OCI-LY3 (cell line): ENCODE results near the gene TIGD6.
"Not testable (repeated sequence)": the region's sequence is repeated elsewhere in the genome, so short reads cannot be mapped to it uniquely, and the experiment has no call there.

ENCODE experiments used
- H2AFZ ChIP-seq: fragments of 200-600, 300-600 bp; shearing (Covaris generic); 2 replicates; pipeline ENCODE4 v1.6.0; 2014; ENCODE audit warnings: antibody characterized with exemption, low read depth, low read length
- H3K27ac ChIP-seq: fragments of 200-600, 300-600 bp; sonication (generic); 2 replicates; pipeline ENCODE4 v1.5.1; 2014; ENCODE audit warnings: mild to moderate bottlenecking, low read length, moderate library complexity, mixed read lengths
- H3K27me3 ChIP-seq: fragments of 200-600, 300-600 bp; sonication (generic); 2 replicates; pipeline ENCODE4 v1.6.1; 2014; ENCODE audit warnings: low read depth, low read length, mixed read lengths
- H3K36me3 ChIP-seq: fragments of 200-600, 300-600 bp; sonication (generic); replicated peaks from 2 replicates; pipeline ENCODE3; 2014; ENCODE audit warnings: low read depth, low read length, mixed read lengths
- H3K4me1 ChIP-seq: fragments of 300-600, 200-600 bp; sonication (generic); 2 replicates; pipeline ENCODE4 v1.6.1; 2014; ENCODE audit warnings: low read length, mixed read lengths
- H3K4me2 ChIP-seq: fragments of 200-600, 300-600 bp; sonication (generic); 2 replicates; pipeline ENCODE4 v1.6.1; 2014; ENCODE audit warnings: low read length, mixed read lengths
- H3K4me3 ChIP-seq: fragments of 300-600, 200-600 bp; sonication (generic); 2 replicates; pipeline ENCODE4 v1.5.1; 2014; ENCODE audit warnings: antibody characterized with exemption, mild to moderate bottlenecking, low read length, moderate library complexity
- H3K79me2 ChIP-seq: fragments of 300-600, 200-600 bp; shearing (Covaris generic); 2 replicates; pipeline ENCODE4 v1.6.1; 2014; ENCODE audit warnings: mild to moderate bottlenecking, low read length, mixed read lengths
- H3K9ac ChIP-seq: fragments of 300-600, 200-600 bp; shearing (Covaris generic); 2 replicates; pipeline ENCODE4 v1.6.0; 2014; ENCODE audit warnings: mild to moderate bottlenecking, low read length, moderate library complexity
- H3K9me3 ChIP-seq: fragments of 200-600, 300-600 bp; shearing (Covaris generic); 2 replicates; pipeline ENCODE4 v1.6.1; 2014; ENCODE audit warnings: low read length, mixed read lengths; ENCODE audit not compliant: insufficient read depth
- H4K20me1 ChIP-seq: fragments of 200-600, 300-600 bp; sonication (generic); 2 replicates; pipeline ENCODE4 v1.6.1; 2016; ENCODE audit warnings: low read length, mixed read lengths; ENCODE audit not compliant: insufficient read depth
- CTCF ChIP-seq: fragments of 200-600, 300-600 bp; sonication (generic); IDR thresholded peaks from 2 replicates; pipeline ENCODE4 v1.5.1; 2014; ENCODE audit warnings: antibody characterized with exemption, low read length, low read depth
- EZH2phosphoT487 ChIP-seq: fragments of 200-600 bp; shearing (Covaris generic); IDR thresholded peaks from 2 replicates; pipeline ENCODE4 v1.6.1; 2018; ENCODE audit warnings: antibody characterized with exemption, mixed run types, low read depth

TIGD6 gene

GRCh38 chr5:150033334-150033733 lies 32.9 kb upstream of the TIGD6 start:
- peaks cover 11% of the 10 kb centered on the region; the same call in 1 of the 2 replicates for H4K20me1 ChIP-seq
- peaks cover 45% of the 10 kb centered on the region for H3K36me3 ChIP-seq
- H2AFZ ChIP-seq: no peak overlapping the region
- H3K4me2 ChIP-seq: no peak overlapping the region
- peaks cover 3% of the 10 kb centered on the region; the same call in 1 of the 2 replicates for H3K79me2 ChIP-seq
- H3K27ac ChIP-seq: no peak overlapping the region
- no peaks in the 10 kb centered on the region for H3K9me3 ChIP-seq
- peaks cover 22% of the 10 kb centered on the region for H3K4me1 ChIP-seq
- no peaks in the 10 kb centered on the region for H3K27me3 ChIP-seq
- TF ChIP-seq CTCF (no peak), EZH2phosphoT487 (no peak)
- H3K4me3 ChIP-seq: no peak overlapping the region
- H3K9ac ChIP-seq: no peak overlapping the region

GRCh38 chr5:150028047-150028446 lies 27.6 kb upstream of the TIGD6 start:
- not testable (repeated sequence) for H3K4me3 ChIP-seq, H3K9ac ChIP-seq, H3K9me3 ChIP-seq, H4K20me1 ChIP-seq, H3K4me2 ChIP-seq, H3K27me3 ChIP-seq, H2AFZ ChIP-seq, H3K79me2 ChIP-seq, H3K4me1 ChIP-seq, H3K27ac ChIP-seq
- H3K36me3 ChIP-seq: peaks cover 36% of the 10 kb centered on the region

- Histone ChIP-seq H3K9ac (no peak overlapping the region), H3K36me3 (peaks cover 27% of the 10 kb centered on the region), H3K4me1 (no peaks in the 10 kb centered on the region)
Measured at GRCh38 chr5:150026682-150027172, 26.3 kb upstream of the TIGD6 start.

GRCh38 chr5:150024346-150024984 lies 24.0 kb upstream of the TIGD6 start:
- H3K36me3 ChIP-seq: peaks cover 25% of the 10 kb centered on the region
- H4K20me1 ChIP-seq: no peaks in the 10 kb centered on the region
- no peaks in the 10 kb centered on the region for H3K27me3 ChIP-seq
- H3K4me1 ChIP-seq: no peaks in the 10 kb centered on the region
- H3K4me3 ChIP-seq: no peak overlapping the region
- no peak overlapping the region for H3K9ac ChIP-seq
- TF ChIP-seq EZH2phosphoT487 (no peak), CTCF (no peak)
- no peak overlapping the region for H3K27ac ChIP-seq
- no peaks in the 10 kb centered on the region for H3K9me3 ChIP-seq
- no peak overlapping the region for H2AFZ ChIP-seq
- no peak overlapping the region for H3K4me2 ChIP-seq
- no peaks in the 10 kb centered on the region for H3K79me2 ChIP-seq

More at GRCh38 chr5:150026682-150027172, 26.3 kb upstream of the TIGD6 start:
- H3K4me2 ChIP-seq: no peak overlapping the region
- H4K20me1 ChIP-seq: no peaks in the 10 kb centered on the region
- H3K79me2 ChIP-seq: no peaks in the 10 kb centered on the region
- no peak overlapping the region for H3K27ac ChIP-seq
- no peak for TF ChIP-seq EZH2phosphoT487
- TF ChIP-seq CTCF: no peak
- no peak overlapping the region for H3K4me3 ChIP-seq
- H2AFZ ChIP-seq: no peak overlapping the region
- no peaks in the 10 kb centered on the region for H3K9me3 ChIP-seq
- H3K27me3 ChIP-seq: no peaks in the 10 kb centered on the region
